ENCODE results near the gene ASB18.
"Not testable (repeated sequence)": the region's sequence is repeated elsewhere in the genome, so short reads cannot be mapped to it uniquely, and the experiment has no call there.

The ASB18 gene

GRCh38 chr2:236290742-236291425 lies 26.7 kb upstream of the ASB18 start:
- Histone ChIP-seq H3K27me3 (ENCODE audit: low read depth, low read length) (no peaks in the 10 kb centered on the region), H3K4me3 (ENCODE audit: low read length) (no peak overlapping the region), H3K4me1 (ENCODE audit: low read length) (peaks cover 6% of the 10 kb centered on the region), H4K20me1 (ENCODE audit: insufficient read depth, low read length) (no peaks in the 10 kb centered on the region), H3K4me2 (ENCODE audit: low read length) (no peak overlapping the region), H3K9me3 (ENCODE audit: insufficient read depth, low read length) (no peaks in the 10 kb centered on the region), H3K36me3 (replicated peaks; ENCODE audit: low read depth, low read length) (no peaks in the 10 kb centered on the region), H3K9ac (ENCODE audit: low read length) (no peak overlapping the region), H3K79me2 (ENCODE audit: low read length) (no peaks in the 10 kb centered on the region), H2AFZ (ENCODE audit: low read depth, low read length) (no peak overlapping the region), H3K27ac (ENCODE audit: low read length) (no peak overlapping the region)
- no peak for TF ChIP-seq EZH2phosphoT487 (IDR thresholded peaks at IDR 0.05; ENCODE audit: low read depth)
- TF ChIP-seq CTCF (IDR thresholded peaks at IDR 0.05; ENCODE audit: low read depth, low read length): no peak

- H3K36me3 ChIP-seq (replicated peaks; ENCODE audit: low read depth, low read length): no peaks in the 10 kb centered on the region
- no peak for TF ChIP-seq CTCF (IDR thresholded peaks at IDR 0.05; ENCODE audit: low read depth, low read length)
- no peak for TF ChIP-seq EZH2phosphoT487 (IDR thresholded peaks at IDR 0.05; ENCODE audit: low read depth)
- no peaks in the 10 kb centered on the region for H3K9me3 ChIP-seq (ENCODE audit: insufficient read depth, low read length)
- no peaks in the 10 kb centered on the region for H3K27me3 ChIP-seq (ENCODE audit: low read depth, low read length)
- H2AFZ ChIP-seq (ENCODE audit: low read depth, low read length): no peak overlapping the region
- no peak overlapping the region for H3K27ac ChIP-seq (ENCODE audit: low read length)
- H3K4me1 ChIP-seq (ENCODE audit: low read length): peaks cover 6% of the 10 kb centered on the region
- no peak overlapping the region for H3K9ac ChIP-seq (ENCODE audit: low read length)
- H3K79me2 ChIP-seq (ENCODE audit: low read length): no peaks in the 10 kb centered on the region
- no peak overlapping the region for H3K4me2 ChIP-seq (ENCODE audit: low read length)
- H3K4me3 ChIP-seq (ENCODE audit: low read length): no peak overlapping the region
- H4K20me1 ChIP-seq (ENCODE audit: insufficient read depth, low read length): no peaks in the 10 kb centered on the region
These were observed 25.7 kb upstream of the ASB18 start for GRCh38 chr2:236289766-236290462.

- H2AFZ ChIP-seq (ENCODE audit: low read depth, low read length); H3K9me3 ChIP-seq (ENCODE audit: insufficient read depth, low read length); H3K27ac ChIP-seq (ENCODE audit: low read length); H3K4me1 ChIP-seq (ENCODE audit: low read length); H3K4me3 ChIP-seq (ENCODE audit: low read length); H3K36me3 ChIP-seq (replicated peaks; ENCODE audit: low read depth, low read length); H4K20me1 ChIP-seq (ENCODE audit: insufficient read depth, low read length); H3K4me2 ChIP-seq (ENCODE audit: low read length); H3K9ac ChIP-seq (ENCODE audit: low read length); H3K27me3 ChIP-seq (ENCODE audit: low read depth, low read length); H3K79me2 ChIP-seq (ENCODE audit: low read length): not testable (repeated sequence)
These were observed 24.2 kb upstream of the ASB18 start for GRCh38 chr2:236288373-236288772.

- TF ChIP-seq EZH2phosphoT487 (IDR thresholded peaks at IDR 0.05; ENCODE audit: low read depth) (no peak), CTCF (IDR thresholded peaks at IDR 0.05; ENCODE audit: low read depth, low read length) (no peak)
- no peaks in the 10 kb centered on the region for H3K9me3 ChIP-seq (ENCODE audit: insufficient read depth, low read length)
- no peaks in the 10 kb centered on the region for H4K20me1 ChIP-seq (ENCODE audit: insufficient read depth, low read length)
- H3K27ac ChIP-seq (ENCODE audit: low read length): no peak overlapping the region
- H3K27me3 ChIP-seq (ENCODE audit: low read depth, low read length): no peaks in the 10 kb centered on the region
- H3K79me2 ChIP-seq (ENCODE audit: low read length): no peaks in the 10 kb centered on the region
- H3K9ac ChIP-seq (ENCODE audit: low read length): no peak overlapping the region
- peaks cover 6% of the 10 kb centered on the region for H3K4me1 ChIP-seq (ENCODE audit: low read length)
- no peak overlapping the region for H3K4me3 ChIP-seq (ENCODE audit: low read length)
- no peak overlapping the region for H2AFZ ChIP-seq (ENCODE audit: low read depth, low read length)
- no peaks in the 10 kb centered on the region for H3K36me3 ChIP-seq (replicated peaks; ENCODE audit: low read depth, low read length)
- no peak overlapping the region for H3K4me2 ChIP-seq (ENCODE audit: low read length)
These were observed 23.4 kb upstream of the ASB18 start for GRCh38 chr2:236287656-236288055.

All from OCI-LY3 (cell line).